ENCODE results near the gene USP24. TPM values are rescaled to one million over a fixed set of nuclear protein-coding genes. Genes with fewer than 3 reads are reported as not detected.
A peak's percentile ranks its signal among the peaks of the same experiment; 100 is the strongest.

USP24 gene
- total RNA-seq, 2 donors from 2014 or later = 29.0 to 36.2 TPM

- H3K4me1 ChIP-seq = peaks cover 0 to 9% of the 10 kb centered on the region in 2 donors
- no peaks in the 10 kb centered on the region for H3K27me3 ChIP-seq
- H3K4me3 ChIP-seq = no peak overlapping the region
- TF ChIP-seq CTCF (IDR thresholded peaks at IDR 0.05) = no peak
- no peak for DNase-seq (ENCODE audit: low spot score)
- H3K9me3 ChIP-seq = no peaks in the 10 kb centered on the region
- no peak overlapping the region for H3K27ac ChIP-seq
- H3K36me3 ChIP-seq = no peaks in the 10 kb centered on the region
Observed at GRCh38 chr1:55246331-55246730, 31.2 kb upstream of the USP24 start.

- Histone ChIP-seq H3K27ac (no peak overlapping the region), H3K9me3 (no peaks in the 10 kb centered on the region), H3K4me1 (peaks cover 0 to 9% of the 10 kb centered on the region in 2 donors), H3K27me3 (no peaks in the 10 kb centered on the region), H3K36me3 (no peaks in the 10 kb centered on the region), H3K4me3 (no peak overlapping the region)
- no peak for TF ChIP-seq CTCF (IDR thresholded peaks at IDR 0.05)
- DNase-seq (ENCODE audit: low spot score) = no peak
Observed at GRCh38 chr1:55245781-55246180, 30.6 kb upstream of the USP24 start.

- Histone ChIP-seq H3K27ac (peak overlapping the region in 1 of 2 donors; percentile 26), H3K9me3 (no peaks in the 10 kb centered on the region), H3K4me3 (no peak overlapping the region), H3K4me1 (peaks cover 0 to 9% of the 10 kb centered on the region in 2 donors), H3K36me3 (no peaks in the 10 kb centered on the region), H3K27me3 (no peaks in the 10 kb centered on the region)
- TF ChIP-seq CTCF (IDR thresholded peaks at IDR 0.05) = no peak
- DNase-seq (ENCODE audit: low spot score) = no peak
Observed at GRCh38 chr1:55244476-55245099, 29.4 kb upstream of the USP24 start.

- no peak for TF ChIP-seq CTCF (IDR thresholded peaks at IDR 0.05)
- DNase-seq (ENCODE audit: low spot score) = no peak
- no peaks in the 10 kb centered on the region for H3K9me3 ChIP-seq
Observed at GRCh38 chr1:55243655-55244054, 28.5 kb upstream of the USP24 start.

GRCh38 chr1:55239548-55239947 is 24.4 kb upstream of the USP24 start:
- Histone ChIP-seq H3K27ac (no peak overlapping the region), H3K9me3 (no peaks in the 10 kb centered on the region), H3K4me3 (no peak overlapping the region), H3K27me3 (no peaks in the 10 kb centered on the region), H3K36me3 (no peaks in the 10 kb centered on the region), H3K4me1 (peaks cover 0 to 7% of the 10 kb centered on the region in 2 donors)
- DNase-seq (ENCODE audit: low spot score) = no peak
- TF ChIP-seq CTCF (IDR thresholded peaks at IDR 0.05) = no peak

More at GRCh38 chr1:55243655-55244054, 28.5 kb upstream of the USP24 start:
- peaks cover 0 to 9% of the 10 kb centered on the region in 2 donors for H3K4me1 ChIP-seq
- no peak overlapping the region for H3K4me3 ChIP-seq
- no peak overlapping the region for H3K27ac ChIP-seq
- no peaks in the 10 kb centered on the region for H3K36me3 ChIP-seq
- H3K27me3 ChIP-seq = no peaks in the 10 kb centered on the region

- Histone ChIP-seq H3K4me3 (no peak overlapping the region), H3K9me3 (no peaks in the 10 kb centered on the region), H3K36me3 (no peaks in the 10 kb centered on the region), H3K27ac (no peak overlapping the region), H3K4me1 (peaks cover 0 to 4% of the 10 kb centered on the region in 2 donors), H3K27me3 (no peaks in the 10 kb centered on the region)
- no peak for TF ChIP-seq CTCF (IDR thresholded peaks at IDR 0.05)
- no peak for DNase-seq (ENCODE audit: low spot score)
Observed at GRCh38 chr1:55235722-55236121, 20.6 kb upstream of the USP24 start.

All from right atrium auricular region (tissue), 2 donors.